ENCODE results near the gene CHTF18.
A peak's percentile ranks its signal among the peaks of the same experiment; 100 is the strongest.

CHTF18 gene

GRCh38 chr16:776824-777223, 11.6 kb upstream of the CHTF18 start:
- no peak overlapping the region for H3K4me3 ChIP-seq (ENCODE audit: low read depth, low read length)
- DNase-seq (ENCODE audit: low read depth) = peak; percentile 51
- no peak for TF ChIP-seq CTCF (IDR thresholded peaks at IDR 0.05; ENCODE audit: control insufficient read depth, extremely low read depth, insufficient read depth)

DNA sequence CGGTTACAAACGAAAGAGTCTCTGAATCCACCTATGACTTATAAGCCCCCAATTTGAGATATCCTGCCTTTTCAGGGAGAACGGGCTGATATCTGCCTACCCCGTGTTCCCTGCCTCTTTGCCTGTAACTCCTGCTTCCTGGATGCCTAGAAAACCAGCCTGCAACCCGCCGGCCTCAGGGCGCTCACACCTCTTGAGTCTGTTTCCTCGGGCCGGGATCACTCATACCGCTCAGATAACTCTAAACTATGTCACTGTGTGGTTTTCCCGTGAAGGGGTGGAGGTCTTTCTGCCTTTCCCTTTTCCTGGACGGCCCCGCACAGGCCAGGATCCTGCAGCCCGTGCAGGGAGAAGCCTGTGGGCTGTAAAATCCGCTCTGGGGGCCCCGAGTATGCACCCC, 10.6 kb upstream of the CHTF18 start:
- no peak overlapping the region for H3K4me3 ChIP-seq (ENCODE audit: low read depth, low read length)
- no peak for TF ChIP-seq CTCF (IDR thresholded peaks at IDR 0.05; ENCODE audit: control insufficient read depth, extremely low read depth, insufficient read depth)
- DNase-seq (ENCODE audit: low read depth) = no peak

DNA sequence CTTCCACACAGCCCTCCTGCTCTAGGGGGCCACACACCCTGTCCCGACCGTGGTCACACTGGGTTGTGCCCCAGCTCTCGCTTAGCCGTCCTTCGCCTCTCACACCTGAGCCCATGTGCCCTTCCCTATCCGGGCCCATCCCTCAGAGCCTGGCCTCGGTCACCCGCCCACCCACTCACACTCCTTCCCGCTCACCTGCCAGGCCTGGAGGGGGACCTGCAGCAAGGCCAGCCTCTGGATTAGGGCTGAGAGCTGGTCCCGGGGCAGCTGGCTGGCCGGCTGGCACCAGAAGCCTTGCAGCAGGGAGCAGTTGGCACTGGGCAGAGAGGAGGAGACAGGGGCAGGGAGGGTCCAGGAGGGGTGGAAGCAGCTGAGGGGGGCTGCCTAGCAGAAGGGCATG, 10.0 kb upstream of the CHTF18 start:
- no peak for TF ChIP-seq CTCF (IDR thresholded peaks at IDR 0.05; ENCODE audit: control insufficient read depth, extremely low read depth, insufficient read depth)
- DNase-seq (ENCODE audit: low read depth) = no peak
- H3K4me3 ChIP-seq (ENCODE audit: low read depth, low read length) = no peak overlapping the region

GRCh38 chr16:778909-779527, 9.4 kb upstream of the CHTF18 start:
- TF ChIP-seq CTCF (IDR thresholded peaks at IDR 0.05; ENCODE audit: control insufficient read depth, extremely low read depth, insufficient read depth) = no peak
- H3K4me3 ChIP-seq (ENCODE audit: low read depth, low read length) = no peak overlapping the region
- DNase-seq (ENCODE audit: low read depth) = no peak

- H3K4me3 ChIP-seq (ENCODE audit: low read depth, low read length) = no peak overlapping the region
- TF ChIP-seq CTCF (IDR thresholded peaks at IDR 0.05; ENCODE audit: control insufficient read depth, extremely low read depth, insufficient read depth) = no peak
- DNase-seq (ENCODE audit: low read depth) = no peak
Measured at GRCh38 chr16:779561-779960, 8.9 kb upstream of the CHTF18 start.

GRCh38 chr16:780296-780695, 8.1 kb upstream of the CHTF18 start:
- TF ChIP-seq CTCF (IDR thresholded peaks at IDR 0.05; ENCODE audit: control insufficient read depth, extremely low read depth, insufficient read depth) = no peak
- no peak overlapping the region for H3K4me3 ChIP-seq (ENCODE audit: low read depth, low read length)
- no peak for DNase-seq (ENCODE audit: low read depth)

DNA sequence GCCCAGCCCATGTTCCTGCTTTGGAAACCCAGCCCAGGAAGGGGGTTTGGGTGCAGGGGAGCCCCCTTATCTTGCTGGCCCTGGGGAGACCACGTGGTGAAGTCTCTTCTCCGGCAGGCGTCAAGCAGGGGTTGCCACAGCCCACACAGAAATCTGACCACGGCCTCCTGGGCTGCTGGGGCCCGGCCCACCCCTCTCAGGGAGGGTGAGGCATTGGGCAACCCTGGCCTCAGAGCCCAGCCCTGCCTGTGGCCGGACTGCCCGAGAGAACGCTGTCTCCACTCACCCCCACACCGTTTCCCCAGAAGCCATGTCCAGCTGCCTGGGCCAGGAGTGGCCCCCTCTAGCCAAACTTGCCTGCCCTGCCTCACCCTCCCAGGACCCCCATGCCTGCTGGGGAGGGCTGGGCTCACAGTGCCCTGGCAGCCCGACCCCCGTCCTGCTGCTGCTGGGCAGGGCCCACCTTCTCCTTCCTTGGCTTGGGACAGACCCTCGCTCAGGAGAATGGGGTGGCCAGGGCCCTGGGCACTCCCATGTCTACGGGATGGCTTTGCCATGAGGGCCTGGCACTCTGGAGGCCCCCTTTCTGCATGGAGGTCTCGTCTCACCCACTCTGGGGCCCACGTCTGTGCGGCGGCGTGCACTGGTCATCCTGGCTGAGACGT, 6.9 kb upstream of the CHTF18 start:
- no peak overlapping the region for H3K4me3 ChIP-seq (ENCODE audit: low read depth, low read length)
- no peak for TF ChIP-seq CTCF (IDR thresholded peaks at IDR 0.05; ENCODE audit: control insufficient read depth, extremely low read depth, insufficient read depth)
- DNase-seq (ENCODE audit: low read depth) = no peak

Measured in LNCaP clone FGC (cell line).